Suppressor macrophage treated with lipopolysaccharide for 4 hours (primary cell): ENCODE data around the gene ZNF789.
"Not testable (repeated sequence)": the region's sequence is repeated elsewhere in the genome, so short reads cannot be mapped to it uniquely, and the experiment has no call there.

ENCODE experiments used
- DNase-seq: peaks from one replicate; pipeline ENCODE4 v3.0.0-alpha.2; 2020

The ZNF789 gene

DNA sequence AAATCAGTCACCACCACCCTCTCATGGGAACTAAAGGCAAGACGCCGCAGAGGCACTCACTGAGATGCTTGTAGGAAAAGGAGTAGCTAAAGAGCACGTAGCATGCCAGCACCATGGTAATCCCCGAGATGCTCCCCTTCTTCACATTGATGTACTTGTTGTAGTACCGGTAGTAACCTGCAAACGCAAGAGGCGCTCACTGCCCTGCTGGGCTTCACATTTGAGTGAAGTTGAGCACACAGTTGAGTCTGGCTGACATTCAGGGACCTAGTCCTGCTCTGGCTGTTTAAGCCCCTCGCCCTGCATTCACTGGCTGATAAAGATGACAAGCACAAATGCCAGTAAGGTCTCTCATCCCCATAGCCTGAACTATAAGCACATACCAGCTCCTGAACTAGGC, 13.6 kb upstream of the ZNF789 start:
- peak; percentile 19 for DNase-seq

- no peak for DNase-seq
Measured at GRCh38 chr7:99460651-99461050, 12.0 kb upstream of the ZNF789 start.

- DNase-seq = no peak
Measured at GRCh38 chr7:99461221-99461620, 11.5 kb upstream of the ZNF789 start.

GRCh38 chr7:99465421-99465768, 7.3 kb upstream of the ZNF789 start:
- DNase-seq = no peak

- no peak for DNase-seq
Measured at GRCh38 chr7:99468336-99468918, 4.3 kb upstream of the ZNF789 start.

DNA sequence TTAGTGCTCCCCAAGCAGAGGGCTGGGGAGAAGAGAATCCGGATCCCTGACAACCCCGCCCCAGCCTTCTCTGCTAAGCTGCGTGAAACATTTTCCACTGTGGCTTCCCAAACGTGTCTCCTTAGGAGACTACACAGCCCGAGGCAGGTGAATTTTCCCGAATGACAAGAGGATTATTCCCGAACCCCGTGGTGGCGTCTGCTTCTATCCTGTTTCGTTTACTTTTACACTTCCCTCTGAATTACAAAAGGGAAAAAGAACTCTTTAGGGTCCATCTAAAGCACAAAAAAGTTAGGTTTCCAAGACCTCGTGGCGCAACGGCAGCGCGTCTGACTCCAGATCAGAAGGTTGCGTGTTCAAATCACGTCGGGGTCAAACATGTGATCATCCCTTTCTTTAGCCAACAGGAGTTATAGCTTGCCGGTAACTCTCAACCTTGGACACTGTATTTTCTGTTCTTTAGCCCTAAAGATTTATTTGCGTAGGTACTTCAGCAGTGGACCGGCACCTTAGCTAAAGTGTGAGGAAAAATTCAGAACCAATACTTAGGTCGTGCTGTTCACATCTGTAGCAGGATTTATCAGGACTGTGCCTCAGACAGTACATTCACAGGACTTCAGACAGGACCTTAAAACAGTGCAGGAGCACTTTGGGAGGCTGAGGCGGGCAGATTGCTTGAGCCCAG, 3.2 kb upstream of the ZNF789 start:
- DNase-seq = no peak

DNA sequence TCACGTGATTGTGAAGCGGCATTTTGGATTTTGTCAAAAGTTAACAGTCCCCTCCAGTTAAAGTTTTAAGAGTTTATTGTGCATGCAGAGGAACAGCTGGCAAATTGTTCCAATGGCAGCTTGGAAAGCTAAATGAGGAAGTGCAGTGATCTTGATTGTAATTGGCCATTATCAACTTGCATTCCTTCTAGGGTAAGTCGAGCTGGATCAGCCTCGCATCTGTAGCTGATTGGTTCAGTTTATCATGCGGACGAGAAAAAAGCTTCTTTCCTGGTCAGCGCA, 566 bp downstream of the ZNF789 start:
- DNase-seq = peak; percentile 75

DNA sequence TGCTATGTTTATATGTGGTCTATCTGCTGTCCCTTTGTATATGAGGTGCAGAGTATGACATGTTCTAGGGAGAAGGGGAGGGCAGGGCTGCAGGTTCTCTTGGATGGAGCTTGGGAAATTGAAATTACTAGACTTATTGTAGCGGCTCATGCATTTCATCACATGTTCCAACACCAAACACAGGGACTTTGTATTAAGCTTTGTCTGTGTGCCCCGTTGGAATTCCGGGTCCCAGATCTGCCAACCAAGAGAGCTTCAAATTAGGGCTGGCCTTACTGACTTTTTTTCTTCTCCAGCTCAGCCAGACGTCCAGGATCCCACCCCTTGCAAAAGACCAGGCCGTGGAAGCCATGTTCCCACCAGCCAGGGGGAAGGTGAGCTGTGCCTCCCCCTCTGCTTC, 3.4 kb downstream of the ZNF789 start:
- no peak for DNase-seq

DNA sequence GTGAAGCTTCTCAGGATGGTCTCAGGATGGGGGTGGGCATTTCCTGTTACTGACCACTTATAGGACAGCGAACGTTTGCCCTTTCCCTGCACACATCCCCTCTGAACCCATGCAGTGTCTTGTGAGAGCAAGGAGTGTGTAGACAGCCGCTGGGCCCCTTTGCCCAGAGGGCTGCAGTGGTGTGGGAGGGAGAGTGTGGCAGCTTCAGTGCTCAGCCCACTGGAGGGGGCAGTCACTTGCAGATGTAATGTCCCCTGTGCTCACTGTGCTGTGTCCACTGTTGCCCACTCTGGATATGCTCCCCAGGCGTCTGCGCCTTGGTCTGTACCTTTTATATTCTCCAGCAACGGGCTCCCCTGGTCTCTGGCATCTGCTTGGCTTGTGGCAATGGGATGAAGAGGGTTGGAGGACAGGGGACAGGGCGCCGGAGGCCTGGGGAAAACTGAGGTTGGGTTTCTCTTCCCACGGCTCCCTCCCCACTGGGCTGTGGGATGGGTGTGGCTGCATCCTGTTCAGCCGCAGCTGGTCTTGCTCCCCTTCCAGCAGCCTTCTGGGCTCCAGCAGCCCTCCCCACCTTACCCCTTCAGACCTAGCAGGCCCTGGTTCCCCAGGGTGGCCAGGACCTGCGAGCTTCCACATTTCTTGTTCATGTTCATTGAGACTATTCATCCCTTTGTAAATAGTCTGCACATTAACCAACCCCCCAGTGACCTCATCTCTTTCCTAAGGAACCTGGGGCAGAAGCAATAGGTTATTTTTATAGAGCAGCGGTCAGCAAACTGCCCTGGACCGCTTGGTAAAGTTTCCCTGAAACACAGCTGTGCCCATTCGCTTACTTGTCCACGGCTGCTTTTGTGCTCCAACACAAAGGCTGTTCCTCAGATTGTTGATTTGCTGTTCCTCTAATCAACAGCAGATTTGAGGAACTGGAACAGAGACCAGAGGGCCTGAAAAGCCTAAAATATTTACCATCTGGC, 6.1 kb downstream of the ZNF789 start:
- no peak for DNase-seq

- no peak for DNase-seq
Measured at GRCh38 chr7:99485094-99485493, 12.4 kb downstream of the ZNF789 start.

GRCh38 chr7:99489235-99489634, 16.5 kb downstream of the ZNF789 start:
- DNase-seq = no peak

DNA sequence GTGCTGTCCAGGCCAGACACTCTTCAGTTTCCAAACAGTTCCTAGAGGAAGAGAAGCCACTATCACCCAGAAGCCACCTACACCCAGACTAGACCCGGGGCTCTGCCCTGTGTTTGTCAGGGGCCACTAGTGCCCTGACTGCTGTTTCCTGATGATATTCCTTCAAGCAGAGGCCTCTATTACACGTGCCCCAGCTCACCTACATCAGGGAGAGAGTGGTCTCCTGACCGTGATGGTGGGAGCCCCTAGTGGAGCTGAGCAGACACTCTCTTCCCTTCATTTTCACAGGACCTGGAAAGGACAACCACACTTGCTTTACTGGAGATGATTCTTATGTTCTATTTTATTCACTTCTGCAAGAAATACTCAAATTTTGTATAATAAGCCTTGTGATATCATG, 18.2 kb downstream of the ZNF789 start:
- no peak for DNase-seq

GRCh38 chr7:99493823-99494222, 21.1 kb downstream of the ZNF789 start:
- DNase-seq = no peak

GRCh38 chr7:99497766-99498545, 25.3 kb downstream of the ZNF789 start:
- DNase-seq = peak; percentile 14

DNA sequence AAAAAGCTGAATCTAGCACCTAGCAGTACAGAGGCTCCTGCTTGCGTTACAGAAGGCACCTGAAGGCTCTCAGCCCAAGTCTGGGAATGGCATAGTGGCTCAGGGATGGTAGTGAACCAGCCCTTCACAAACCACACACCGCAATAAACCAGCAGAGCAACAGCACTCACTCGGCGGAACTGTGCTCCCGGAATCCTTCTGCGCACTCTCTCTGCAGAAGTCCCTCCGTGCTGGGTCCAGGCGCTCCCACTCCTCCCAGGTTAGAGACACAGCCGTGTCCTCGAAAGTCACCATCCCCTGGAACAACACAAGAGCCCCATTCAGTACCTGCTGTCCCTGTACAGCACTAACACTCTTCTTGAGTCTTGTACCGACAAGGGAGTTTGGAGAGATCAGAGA, 25.9 kb downstream of the ZNF789 start:
- no peak for DNase-seq

- peak; percentile 44 for DNase-seq
Measured at GRCh38 chr7:99499371-99499720, 26.7 kb downstream of the ZNF789 start.

- DNase-seq = peak; percentile 95
Measured at GRCh38 chr7:99499721-99500636, 27.3 kb downstream of the ZNF789 start, which contains the start of gene ZNF394. Gene ZNF394 (minus strand): TSS chr7:99500281. CDS start chr7:99500093, 188 bp downstream.

- no peak for DNase-seq
Measured at GRCh38 chr7:99500637-99501009, 27.9 kb downstream of the ZNF789 start.

GRCh38 chr7:99501236-99501635, 28.5 kb downstream of the ZNF789 start:
- not testable (repeated sequence) for DNase-seq

- no peak for DNase-seq
Measured at GRCh38 chr7:99504281-99504602, 31.6 kb downstream of the ZNF789 start.

DNA sequence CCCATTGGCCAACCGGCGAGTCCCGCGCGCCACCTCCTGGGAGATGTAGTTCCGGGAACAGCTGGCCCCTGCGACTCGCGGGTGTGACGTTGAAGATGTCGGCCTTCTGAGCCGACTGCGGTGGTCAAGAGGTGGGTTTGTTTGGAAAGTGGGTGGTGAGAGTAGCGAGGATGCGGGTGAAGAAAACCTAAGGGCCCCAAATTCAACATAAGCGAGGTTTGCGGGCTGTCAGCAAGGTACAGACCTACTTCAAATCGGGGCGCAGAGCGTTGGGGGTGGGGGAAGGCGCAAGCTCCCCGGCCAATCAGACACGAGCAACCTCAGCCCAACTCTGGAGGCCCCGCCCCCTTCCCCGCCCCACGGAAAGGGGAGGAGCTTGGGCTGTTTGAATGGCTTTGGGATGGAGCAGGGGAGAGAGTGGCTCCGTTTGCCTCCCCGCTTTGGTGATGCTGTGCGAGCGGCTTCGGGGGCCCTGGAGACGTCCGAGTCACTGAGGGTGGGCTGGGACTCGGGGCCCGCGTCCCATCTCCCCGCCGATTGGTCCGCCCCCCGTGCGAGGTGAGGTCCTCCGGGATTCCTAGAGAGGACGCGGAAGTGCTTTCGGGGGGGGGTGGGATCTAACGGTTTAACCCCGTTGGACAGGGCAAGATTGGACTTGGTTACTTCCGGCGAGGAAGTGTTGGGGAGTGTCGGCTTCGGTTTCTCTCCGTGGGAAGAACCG, 32.1 kb downstream of the ZNF789 start, which contains the start of gene ZKSCAN5:
ZKSCAN5 (plus strand) TSS at position 60 of the 721 bp plus-strand sequence. CDS start 1,383 bp downstream, outside the sequence.
- peak; percentile 98 for DNase-seq

DNA sequence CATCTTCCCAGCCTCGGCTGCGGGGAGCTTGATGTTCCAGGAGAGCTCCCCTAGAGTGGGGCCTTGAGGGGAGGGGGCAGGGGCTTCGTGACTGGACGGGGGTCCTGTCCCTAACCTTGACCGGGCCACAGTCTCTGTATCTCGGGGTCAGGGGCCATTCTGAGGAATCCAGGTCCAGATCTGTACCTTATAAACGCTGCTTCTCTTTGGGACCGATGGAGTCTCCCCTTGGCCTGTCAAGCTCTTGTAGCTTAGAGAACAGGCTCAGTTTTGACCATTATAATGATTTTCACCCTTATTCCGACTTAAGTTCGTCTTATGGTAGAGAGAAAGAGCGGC, 32.6 kb downstream of the ZNF789 start:
- DNase-seq = no peak
